NCI-H187 treated with DMSO at 0.1 percent for 48 hours (cell line): Measurements from ENCODE around the gene SGSH.
"Not testable (repeated sequence)": the region's sequence is repeated elsewhere in the genome, so short reads cannot be mapped to it uniquely, and the experiment has no call there.

Experiments
- DNase-seq: peaks from one replicate; lab custom pipeline; 2025; lab: John Stamatoyannopoulos, UW

SGSH gene

GRCh38 chr17:80210348-80211108, 9.6 kb downstream of the SGSH start:
- DNase-seq: no peak

GRCh38 chr17:80209765-80210164, 10.4 kb downstream of the SGSH start:
- no peak for DNase-seq

- no peak for DNase-seq
These were observed 12.1 kb downstream of the SGSH start for GRCh38 chr17:80208050-80208449.

DNA sequence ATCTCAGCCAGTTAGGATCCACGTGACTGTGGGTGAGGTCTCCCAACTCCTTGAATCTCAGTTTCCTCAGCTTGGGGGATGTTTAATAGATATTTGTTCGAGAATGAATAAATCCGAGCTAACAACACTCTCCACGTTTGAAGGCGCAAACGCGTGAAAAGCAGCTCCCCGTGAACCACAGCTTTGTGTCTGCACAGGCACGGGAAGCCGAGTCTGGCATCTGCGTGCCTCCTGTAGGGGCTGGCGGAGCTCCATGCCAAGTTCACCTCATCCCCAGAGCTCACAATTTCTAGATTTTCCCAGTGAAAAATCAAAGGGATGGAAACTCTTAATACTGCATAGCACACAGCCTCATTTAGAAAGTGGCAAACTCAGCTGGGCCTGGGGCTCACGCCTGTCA, 14.3 kb downstream of the SGSH start:
- DNase-seq: no peak

GRCh38 chr17:80204626-80205468, 15.3 kb downstream of the SGSH start:
- no peak for DNase-seq

DNA sequence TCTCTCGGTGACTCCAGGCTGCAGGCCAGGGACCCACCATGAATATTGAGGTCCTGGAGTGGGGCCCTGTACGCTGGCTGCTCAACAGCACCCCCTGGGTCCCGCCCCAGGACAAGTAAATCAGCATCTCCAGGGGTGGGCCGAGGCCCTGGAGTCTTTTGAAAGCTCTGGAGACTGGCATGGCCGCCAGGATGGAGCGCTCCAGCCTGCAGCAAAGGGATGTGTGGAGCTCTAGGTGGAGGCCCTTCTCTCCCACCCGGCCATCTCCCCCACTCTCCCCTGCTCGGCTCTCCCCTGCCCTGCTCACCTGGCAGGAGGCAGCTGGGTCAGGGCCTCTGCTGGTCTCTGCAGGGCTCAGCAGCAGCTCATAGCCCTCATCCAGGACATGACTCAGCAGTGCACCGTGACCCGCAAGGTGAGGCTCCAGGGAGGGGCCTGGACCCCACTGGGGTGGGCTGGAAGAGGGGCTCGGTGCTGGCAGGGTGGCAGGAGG, 16.6 kb downstream of the SGSH start:
- DNase-seq: no peak

GRCh38 chr17:80202197-80202596, 17.9 kb downstream of the SGSH start:
- DNase-seq: no peak

- DNase-seq: no peak
These were observed 18.7 kb downstream of the SGSH start for GRCh38 chr17:80201446-80201845.

DNA sequence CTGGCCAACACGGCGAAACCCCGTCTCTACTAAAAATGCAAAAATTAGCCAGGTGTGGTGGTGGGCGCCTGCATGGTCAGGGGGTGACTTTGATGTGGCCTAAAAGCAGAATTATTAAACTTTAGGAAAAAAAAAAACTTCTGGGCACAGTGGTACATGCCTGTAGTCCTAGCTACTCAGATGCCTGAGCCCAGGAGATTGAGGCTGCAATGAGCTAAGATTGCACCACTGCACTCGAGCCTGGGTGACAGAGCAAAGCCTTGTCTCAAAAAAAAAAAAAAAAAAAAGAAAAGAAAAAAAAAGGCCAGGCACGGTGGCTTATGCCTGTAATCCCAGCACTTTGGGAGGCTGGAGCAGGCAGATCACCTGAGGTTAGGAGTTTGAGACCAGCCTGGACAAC, 20.8 kb downstream of the SGSH start:
- not testable (repeated sequence) for DNase-seq

GRCh38 chr17:80198144-80198661, 21.9 kb downstream of the SGSH start:
- no peak for DNase-seq

- no peak for DNase-seq
These were observed 23.5 kb downstream of the SGSH start for GRCh38 chr17:80196652-80197051.

DNA sequence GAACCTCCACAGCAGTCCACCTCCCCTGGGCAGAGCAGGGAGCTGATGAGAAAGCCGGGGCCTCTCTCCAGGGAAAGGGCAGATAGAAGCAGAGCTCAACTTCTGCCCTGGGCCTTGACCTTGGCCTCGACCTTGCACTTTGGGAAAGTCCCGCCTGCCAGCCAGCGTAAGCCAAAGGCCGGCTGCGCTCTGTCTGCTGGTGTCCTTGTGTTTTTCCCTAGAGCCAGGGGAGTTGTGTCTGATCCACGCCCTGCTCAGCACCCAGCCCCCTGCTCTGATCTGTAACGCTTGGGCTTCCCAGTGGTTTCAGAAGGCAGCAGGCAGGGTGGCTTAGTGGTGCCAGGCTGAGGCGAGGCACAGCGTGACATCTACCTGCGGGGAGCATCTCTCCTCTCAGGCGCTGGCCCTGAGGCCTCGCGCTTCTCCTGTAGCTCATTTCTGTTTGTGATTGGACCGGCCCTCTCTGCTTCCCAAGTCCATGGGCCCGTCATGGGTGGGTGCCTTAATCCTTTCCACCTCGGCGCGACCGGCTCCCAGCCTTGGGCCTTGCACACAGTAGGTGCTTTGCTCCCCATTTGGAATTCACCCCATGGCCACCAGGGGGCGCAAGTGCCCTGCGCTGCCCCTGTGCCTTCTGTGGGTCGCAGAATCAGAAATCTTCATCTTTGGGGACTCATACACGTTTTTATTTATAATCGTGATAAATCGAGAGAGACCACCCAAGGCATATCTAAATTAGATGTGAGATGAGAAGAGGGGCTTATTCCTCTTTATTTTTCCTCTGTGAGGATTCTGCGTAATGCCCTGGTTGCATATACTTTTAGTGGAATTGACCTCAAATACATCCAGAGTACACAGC, 24.2 kb downstream of the SGSH start:
- no peak for DNase-seq

DNA sequence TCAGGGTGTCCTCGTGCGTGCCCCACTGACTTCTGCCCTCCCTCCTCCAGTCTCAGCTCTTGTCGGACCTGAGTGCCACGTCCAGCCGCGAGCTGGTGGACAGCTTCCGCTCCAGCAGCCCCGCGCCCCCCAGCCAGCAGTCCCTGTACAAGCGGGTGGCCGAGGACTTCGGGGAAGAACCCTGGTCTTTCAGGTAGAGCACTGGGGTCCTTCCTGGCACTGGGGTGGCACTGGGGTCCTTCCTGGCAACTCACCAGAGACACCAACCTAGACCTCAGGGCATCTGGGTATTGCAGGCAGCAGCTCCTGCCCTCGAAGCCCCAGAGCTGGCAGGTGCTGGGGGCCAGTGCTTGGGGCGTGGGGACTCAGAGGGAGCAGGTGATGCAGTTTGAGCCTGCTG, 25.0 kb downstream of the SGSH start:
- DNase-seq: no peak

GRCh38 chr17:80191865-80192661, 28.1 kb downstream of the SGSH start:
- DNase-seq: no peak

- DNase-seq: no peak
These were observed 28.9 kb downstream of the SGSH start for GRCh38 chr17:80191192-80191591.

DNA sequence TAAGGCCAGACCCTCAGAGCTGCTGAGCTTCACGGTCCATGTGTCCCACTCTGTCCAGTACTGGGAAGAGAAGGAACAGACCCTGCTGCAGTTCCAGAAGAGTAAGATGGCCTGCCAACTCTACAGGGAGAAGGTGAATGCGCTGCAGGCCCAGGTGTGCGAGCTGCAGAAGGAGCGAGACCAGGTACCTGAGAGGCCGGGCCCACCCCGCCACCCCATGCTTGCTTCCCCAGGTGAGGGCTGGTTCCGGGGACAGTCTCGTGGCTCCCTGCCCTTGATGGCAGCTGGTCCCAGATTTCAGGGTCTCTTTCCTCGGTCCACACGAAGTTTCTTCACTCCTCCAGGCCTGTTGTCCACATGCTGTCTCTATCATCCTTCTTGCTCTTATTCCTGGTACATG, 29.4 kb downstream of the SGSH start:
- no peak for DNase-seq

- DNase-seq: no peak
These were observed 30.5 kb downstream of the SGSH start for GRCh38 chr17:80189611-80190010.

DNA sequence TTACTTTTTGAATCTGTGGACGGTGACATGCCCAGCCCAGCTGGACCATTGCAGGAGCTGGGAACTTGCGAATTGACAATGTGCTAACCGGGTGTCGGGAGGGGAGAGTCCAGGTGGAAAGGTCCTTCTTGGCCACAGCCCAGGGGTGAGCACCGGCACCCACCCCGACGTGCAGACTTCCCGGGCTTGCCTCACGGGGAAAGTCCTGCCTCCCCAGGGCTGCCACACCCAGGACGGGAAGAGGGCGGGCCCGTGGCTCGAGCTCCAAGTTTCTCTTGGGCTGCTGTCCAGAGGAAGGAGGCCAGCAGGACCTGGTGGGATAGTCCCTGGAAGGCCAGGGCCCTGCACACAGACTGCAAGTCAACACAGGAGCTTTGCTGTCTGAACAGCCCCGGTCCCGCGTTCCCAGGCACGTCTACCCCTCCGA, 32.6 kb downstream of the SGSH start:
- DNase-seq: no peak

- DNase-seq: no peak
These were observed 33.0 kb downstream of the SGSH start for GRCh38 chr17:80187090-80187489.

DNA sequence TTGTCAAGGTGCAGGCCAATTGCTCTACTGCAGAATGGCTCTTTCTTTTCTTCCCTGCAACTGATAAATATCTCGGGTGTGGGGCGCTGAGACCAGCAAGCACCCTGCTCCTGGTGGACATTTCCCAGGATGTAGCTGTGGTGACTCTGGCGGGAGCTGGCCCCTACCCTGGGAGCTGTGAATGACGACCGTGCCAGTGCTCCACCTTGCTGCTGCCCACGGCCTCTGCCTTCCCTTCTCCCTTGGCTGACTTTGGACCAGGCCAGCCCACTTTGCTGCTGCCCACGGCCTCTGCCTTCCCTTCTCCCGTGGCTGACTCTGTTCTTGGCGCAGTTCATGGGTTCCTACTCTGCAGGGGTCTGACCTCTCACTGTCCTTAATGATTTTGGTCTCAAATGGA, 34.2 kb downstream of the SGSH start:
- no peak for DNase-seq

GRCh38 chr17:80184423-80184714, 35.8 kb downstream of the SGSH start:
- no peak for DNase-seq
